Neural progenitor cell (in vitro differentiated cells): ENCODE results near the gene GNG14.

ENCODE experiments used
- EZH2 ChIP-seq: fragments of 200-600 bp; sonication (generic); IDR thresholded peaks from 2 replicates; pipeline ENCODE4 v1.6.1; 2017; ENCODE audit warnings: antibody characterized with exemption, mild to moderate bottlenecking, moderate library complexity
- TF ChIP-seq, protein P1 (sequence below): fragments of 200-600 bp; sonication (generic); IDR thresholded peaks from 2 replicates; pipeline ENCODE4 v1.5.1; 2017; ENCODE audit warnings: antibody characterized with exemption, mild to moderate bottlenecking

DNA sequence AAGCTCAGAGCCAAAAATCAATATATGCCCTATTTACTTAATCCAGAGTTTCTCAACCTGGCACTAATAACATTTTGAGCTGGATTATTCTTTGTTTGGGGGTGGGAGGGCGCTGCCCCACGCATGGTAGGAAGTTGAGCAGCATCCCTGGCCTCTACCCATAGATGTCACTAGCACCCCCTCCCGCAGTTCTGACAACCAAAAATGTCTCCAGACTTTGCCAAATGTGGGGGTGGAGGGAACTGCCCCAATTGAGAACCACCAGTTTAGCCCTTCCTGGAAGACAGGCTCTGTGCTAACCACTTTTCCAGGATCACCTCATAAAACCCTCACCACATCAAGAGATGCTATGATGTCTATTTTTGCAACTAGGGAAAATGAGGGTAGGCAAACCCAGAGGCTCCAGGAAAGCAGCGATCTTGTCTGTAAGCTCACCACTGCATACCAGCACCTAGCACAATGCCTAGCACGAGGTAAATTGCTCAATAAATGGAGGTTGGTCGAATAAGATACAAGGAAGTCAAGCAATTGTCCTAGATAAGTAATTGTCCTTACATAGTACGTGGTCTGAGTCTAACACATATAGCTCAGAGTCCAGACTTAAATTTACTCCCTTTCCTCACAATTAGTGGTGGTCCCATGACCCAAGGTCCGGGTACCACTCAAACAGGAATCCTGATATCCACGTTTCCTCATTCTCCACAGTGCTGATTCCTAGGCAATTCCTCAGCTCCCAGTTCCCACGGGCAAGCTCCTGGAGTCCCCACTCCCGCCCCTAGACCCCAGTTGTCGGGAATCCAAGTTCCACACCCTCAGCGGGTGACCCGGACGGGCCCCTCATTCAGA, 45.8 kb downstream of the GNG14 start:
- TF ChIP-seq EZH2 = peak; percentile 8
- TF ChIP-seq, protein P1, sequence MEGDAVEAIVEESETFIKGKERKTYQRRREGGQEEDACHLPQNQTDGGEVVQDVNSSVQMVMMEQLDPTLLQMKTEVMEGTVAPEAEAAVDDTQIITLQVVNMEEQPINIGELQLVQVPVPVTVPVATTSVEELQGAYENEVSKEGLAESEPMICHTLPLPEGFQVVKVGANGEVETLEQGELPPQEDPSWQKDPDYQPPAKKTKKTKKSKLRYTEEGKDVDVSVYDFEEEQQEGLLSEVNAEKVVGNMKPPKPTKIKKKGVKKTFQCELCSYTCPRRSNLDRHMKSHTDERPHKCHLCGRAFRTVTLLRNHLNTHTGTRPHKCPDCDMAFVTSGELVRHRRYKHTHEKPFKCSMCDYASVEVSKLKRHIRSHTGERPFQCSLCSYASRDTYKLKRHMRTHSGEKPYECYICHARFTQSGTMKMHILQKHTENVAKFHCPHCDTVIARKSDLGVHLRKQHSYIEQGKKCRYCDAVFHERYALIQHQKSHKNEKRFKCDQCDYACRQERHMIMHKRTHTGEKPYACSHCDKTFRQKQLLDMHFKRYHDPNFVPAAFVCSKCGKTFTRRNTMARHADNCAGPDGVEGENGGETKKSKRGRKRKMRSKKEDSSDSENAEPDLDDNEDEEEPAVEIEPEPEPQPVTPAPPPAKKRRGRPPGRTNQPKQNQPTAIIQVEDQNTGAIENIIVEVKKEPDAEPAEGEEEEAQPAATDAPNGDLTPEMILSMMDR = peak; percentile 50
